GM12873 (cell line): ENCODE measurements around the gene RALGAPA1.

ENCODE experiments used
- CTCF ChIP-seq: IDR thresholded peaks from 2 replicates; pipeline ENCODE4 v1.5.1; 2012; ENCODE audit warnings: low read depth, mild to moderate bottlenecking, moderate library complexity, low read length, control low read depth; ENCODE audit not compliant: insufficient read depth; ENCODE audit errors: missing control alignments

RALGAPA1 gene

DNA sequence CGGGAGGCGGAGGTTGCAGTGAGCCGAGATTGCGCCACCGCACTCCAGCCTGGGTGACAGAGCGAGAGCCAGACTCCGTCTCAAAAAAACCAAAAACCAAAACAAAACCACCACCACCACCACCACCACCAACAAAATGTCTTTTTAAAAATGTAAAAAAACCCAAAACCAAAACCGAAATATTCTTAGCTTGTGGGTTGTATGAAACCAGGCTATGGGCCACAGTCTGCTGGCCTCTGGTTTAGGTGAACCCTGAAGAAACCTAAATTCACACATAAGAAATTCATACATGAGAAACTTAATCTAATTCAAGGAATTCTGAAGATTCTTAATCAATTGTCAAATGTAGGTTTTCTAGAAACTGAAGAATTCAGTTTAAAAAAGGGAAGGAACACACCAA, 237.5 kb downstream of the RALGAPA1 start:
- no peak for TF ChIP-seq CTCF

DNA sequence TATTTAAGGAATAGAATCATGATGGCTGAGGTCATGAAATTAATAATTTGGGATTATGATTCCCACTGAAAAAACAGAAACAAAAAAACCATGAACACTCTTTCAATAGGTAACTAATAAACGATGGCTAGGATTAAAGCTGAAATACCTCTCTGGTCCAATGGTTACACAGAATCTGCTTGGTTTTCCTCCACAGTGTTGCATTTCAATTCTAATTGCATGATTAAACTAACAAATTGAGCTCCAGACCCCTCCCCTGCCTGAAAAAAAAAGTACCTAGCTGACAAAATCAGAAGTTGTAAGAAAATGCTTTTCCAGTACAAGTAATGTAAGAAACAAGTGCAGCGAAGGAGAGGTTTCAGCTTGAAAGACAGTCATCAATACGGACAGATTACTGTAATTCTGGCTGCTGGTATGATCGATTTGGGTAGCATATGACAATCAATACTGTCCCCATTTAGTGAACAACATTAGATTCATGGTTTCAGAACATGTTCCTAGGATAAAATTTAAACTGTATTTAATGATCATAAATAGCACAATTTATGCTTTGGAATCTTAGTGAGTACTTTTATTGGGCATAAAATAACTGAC, 243.1 kb downstream of the RALGAPA1 start:
- no peak for TF ChIP-seq CTCF

GRCh38 chr14:35558680-35559079, 250.4 kb downstream of the RALGAPA1 start:
- no peak for TF ChIP-seq CTCF

DNA sequence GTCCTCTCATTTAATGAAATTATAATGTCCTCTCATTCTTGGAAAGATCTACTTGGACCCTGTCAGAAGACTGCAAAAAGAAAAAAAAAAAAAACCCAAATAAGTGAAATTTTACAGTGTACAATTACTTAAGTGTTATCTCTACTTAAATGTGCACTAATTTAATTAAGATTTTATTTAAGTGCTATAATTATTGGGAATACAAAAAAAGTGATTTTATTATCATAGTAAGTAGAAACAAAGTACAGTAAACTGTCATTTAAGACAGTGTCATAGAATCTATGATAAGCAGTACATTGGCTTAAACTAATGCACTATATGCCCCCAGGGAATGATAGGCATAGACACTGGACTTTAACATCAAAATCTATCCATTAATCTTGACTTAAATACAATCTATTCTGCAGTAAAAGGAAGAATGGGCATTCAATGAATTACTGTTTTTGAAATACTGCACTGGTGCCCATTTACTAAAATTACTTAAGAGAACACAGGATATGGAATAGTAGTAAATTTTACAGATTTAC, 251.8 kb downstream of the RALGAPA1 start:
- no peak for TF ChIP-seq CTCF

DNA sequence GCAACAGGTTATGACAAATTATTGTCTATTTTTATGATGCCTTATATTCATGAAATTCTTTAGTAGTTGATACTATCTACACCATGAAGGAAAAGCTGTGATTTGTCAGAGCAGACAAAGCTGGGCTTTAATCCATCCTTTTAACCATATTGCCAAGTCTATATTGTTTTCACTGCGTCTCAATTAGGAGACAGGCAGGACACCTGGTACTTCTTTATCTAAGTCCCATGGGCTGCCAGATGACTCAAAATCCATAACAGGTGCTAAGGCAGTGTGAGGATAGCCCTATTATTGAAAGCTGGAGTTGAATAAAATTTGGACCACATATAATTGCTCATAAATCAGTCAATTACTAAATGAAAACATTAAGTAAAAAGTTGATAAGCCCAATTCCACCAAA, 252.5 kb downstream of the RALGAPA1 start:
- no peak for TF ChIP-seq CTCF

GRCh38 chr14:35553808-35554207, 255.3 kb downstream of the RALGAPA1 start:
- no peak for TF ChIP-seq CTCF

DNA sequence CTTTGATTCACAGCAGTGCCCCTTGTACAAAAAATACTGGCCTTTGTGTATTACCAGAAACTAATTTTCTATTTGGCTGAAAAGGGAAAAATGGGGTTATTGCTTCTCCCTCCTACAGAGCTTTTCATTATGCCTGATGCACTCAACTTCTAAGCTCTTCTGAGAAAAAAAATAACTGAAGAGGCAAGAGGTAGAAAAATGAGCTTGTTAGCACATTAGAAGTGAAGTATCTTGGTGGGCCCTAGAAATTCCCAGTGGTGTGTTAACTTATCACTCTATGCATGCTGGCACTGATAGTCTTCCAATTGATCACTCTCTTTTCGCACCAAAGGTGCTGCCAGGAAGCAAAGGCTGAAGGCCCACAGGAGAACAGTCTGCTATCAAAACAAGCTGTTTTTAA, 258.0 kb downstream of the RALGAPA1 start:
- TF ChIP-seq CTCF, result no peak
